WI38 (cell line): Measurements from ENCODE around the gene ARHGAP31.
A peak's percentile ranks its signal among the peaks of the same experiment; 100 is the strongest.

Experiments used
- H3K4me3 ChIP-seq: 2 replicates; pipeline ENCODE4 v1.5.1; 2011; ENCODE audit warnings: low read depth, mild to moderate bottlenecking, control low read depth, low read length
- TF ChIP-seq, protein P1 (sequence below): IDR thresholded peaks from 2 replicates; pipeline ENCODE4 v1.5.1; 2012; ENCODE audit warnings: low read depth, mild to moderate bottlenecking, control low read depth, low read length

The ARHGAP31 gene

DNA sequence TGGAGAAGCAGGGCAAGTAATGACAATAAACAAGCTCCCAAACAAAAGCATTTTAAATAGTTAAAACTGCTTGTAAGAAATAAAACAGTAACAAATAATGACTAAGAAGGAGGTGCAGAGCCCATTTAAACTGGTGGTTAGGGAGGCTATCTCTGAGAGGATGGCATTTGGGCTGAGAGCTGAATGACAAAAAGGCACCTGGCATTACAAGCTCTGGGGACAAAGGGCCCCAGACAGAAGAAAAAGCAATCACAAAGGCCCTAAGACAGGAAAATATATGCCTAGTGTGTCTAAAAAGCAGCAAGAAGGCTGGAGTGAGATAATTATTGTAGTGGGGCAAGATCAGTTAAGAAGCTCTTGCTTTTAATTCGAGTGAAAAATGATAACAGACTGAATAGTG lies 159.6 kb downstream of the ARHGAP31 start:
- no peak overlapping the region for H3K4me3 ChIP-seq
- TF ChIP-seq, protein P1, sequence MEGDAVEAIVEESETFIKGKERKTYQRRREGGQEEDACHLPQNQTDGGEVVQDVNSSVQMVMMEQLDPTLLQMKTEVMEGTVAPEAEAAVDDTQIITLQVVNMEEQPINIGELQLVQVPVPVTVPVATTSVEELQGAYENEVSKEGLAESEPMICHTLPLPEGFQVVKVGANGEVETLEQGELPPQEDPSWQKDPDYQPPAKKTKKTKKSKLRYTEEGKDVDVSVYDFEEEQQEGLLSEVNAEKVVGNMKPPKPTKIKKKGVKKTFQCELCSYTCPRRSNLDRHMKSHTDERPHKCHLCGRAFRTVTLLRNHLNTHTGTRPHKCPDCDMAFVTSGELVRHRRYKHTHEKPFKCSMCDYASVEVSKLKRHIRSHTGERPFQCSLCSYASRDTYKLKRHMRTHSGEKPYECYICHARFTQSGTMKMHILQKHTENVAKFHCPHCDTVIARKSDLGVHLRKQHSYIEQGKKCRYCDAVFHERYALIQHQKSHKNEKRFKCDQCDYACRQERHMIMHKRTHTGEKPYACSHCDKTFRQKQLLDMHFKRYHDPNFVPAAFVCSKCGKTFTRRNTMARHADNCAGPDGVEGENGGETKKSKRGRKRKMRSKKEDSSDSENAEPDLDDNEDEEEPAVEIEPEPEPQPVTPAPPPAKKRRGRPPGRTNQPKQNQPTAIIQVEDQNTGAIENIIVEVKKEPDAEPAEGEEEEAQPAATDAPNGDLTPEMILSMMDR = no peak

GRCh38 chr3:119456469-119456868 lies 162.3 kb downstream of the ARHGAP31 start:
- H3K4me3 ChIP-seq = no peak overlapping the region
- TF ChIP-seq, protein P1 = no peak

- no peak overlapping the region for H3K4me3 ChIP-seq
- TF ChIP-seq, protein P1 = no peak
Observed at GRCh38 chr3:119457246-119457645, 163.1 kb downstream of the ARHGAP31 start.

GRCh38 chr3:119463171-119464169 lies 169.3 kb downstream of the ARHGAP31 start, which contains the start of gene TMEM39A:
TMEM39A (minus strand) TSS chr3:119463615; CDS start chr3:119462074, 1,541 bp downstream.
- TF ChIP-seq, protein P1 = no peak
- H3K4me3 ChIP-seq = peak within 1 kb of the TSS; percentile 99

DNA sequence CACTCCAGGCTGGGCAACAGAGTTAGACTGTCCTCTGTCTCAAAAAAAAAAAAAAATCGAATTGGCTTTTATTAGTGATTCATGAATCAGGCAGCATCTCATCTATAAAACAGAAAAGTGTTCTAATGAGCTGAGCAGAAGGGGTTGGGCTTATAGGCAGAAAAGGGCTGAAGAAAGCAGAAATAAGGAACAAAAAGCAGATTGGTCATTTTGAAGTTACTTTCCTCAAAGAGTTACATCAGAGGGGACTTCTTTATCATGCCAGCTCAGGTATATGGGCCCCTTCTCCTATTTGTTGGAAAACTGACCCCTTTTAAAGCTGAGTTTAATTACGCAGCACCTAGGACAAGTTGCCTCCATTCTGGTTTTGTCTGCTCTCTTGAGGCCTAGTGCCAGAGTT lies 173.9 kb downstream of the ARHGAP31 start:
- no peak overlapping the region for H3K4me3 ChIP-seq
- TF ChIP-seq, protein P1 = no peak

GRCh38 chr3:119469418-119470189 lies 175.4 kb downstream of the ARHGAP31 start:
- peak overlapping the region; percentile 77 for H3K4me3 ChIP-seq
- TF ChIP-seq, protein P1 = no peak
